Measurements from ENCODE around the gene GJD2.

DNA sequence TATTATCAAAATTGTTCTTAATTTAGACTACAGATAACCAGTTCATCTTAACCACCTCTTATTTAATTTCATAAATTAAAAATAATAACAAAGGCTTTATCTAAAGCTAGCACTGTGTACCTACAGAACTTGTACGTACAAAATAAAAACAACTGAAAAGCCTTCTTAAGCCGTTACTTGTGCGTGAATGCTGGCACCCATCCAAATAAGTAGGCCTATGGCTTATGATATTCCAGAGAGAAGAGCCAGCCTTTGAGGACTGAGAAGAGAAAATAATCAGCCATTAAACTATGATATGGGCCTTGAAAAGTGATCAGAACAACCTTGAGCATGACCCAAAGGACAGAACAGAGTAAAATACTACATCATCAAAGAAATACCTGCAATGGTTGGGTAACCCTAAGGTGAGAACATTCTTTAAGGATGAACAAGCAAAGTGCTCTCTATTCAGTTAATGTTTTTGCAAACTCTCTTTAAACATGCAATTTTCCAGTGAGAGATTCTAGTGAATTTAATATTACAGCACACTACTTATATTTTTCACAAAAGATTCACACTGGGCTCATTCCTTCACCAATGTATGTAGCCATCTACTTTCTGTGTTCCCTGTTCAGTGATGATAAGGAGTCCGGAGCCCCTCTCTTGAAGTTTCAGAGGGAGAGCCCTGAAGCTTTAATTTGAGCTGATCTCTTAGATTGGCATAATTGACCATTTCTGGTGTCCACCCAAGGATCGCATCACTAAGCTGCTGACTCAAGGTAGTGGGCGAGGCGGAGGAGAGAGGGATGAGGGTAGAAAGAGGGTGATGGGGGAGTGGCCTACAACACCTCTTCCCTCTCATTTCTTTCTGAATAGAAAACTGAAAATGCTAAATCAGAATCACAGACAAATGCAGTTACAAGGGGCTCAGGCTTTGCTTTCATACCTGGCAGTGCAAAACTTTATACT, 48.3 kb upstream of the GJD2 start:
- TF ChIP-seq, protein P1, sequence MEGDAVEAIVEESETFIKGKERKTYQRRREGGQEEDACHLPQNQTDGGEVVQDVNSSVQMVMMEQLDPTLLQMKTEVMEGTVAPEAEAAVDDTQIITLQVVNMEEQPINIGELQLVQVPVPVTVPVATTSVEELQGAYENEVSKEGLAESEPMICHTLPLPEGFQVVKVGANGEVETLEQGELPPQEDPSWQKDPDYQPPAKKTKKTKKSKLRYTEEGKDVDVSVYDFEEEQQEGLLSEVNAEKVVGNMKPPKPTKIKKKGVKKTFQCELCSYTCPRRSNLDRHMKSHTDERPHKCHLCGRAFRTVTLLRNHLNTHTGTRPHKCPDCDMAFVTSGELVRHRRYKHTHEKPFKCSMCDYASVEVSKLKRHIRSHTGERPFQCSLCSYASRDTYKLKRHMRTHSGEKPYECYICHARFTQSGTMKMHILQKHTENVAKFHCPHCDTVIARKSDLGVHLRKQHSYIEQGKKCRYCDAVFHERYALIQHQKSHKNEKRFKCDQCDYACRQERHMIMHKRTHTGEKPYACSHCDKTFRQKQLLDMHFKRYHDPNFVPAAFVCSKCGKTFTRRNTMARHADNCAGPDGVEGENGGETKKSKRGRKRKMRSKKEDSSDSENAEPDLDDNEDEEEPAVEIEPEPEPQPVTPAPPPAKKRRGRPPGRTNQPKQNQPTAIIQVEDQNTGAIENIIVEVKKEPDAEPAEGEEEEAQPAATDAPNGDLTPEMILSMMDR (IDR thresholded peaks at IDR 0.05) = no peak
- TF ChIP-seq POLR2A (IDR thresholded peaks at IDR 0.05) = no peak
